ENCODE measurements around the gene FBXO40. TPM values are rescaled to one million over a fixed set of nuclear protein-coding genes. Genes with fewer than 3 reads are reported as not detected.
A peak's percentile ranks its signal among the peaks of the same experiment; 100 is the strongest.
"Not testable (repeated sequence)": the region's sequence is repeated elsewhere in the genome, so short reads cannot be mapped to it uniquely, and the experiment has no call there.

FBXO40 gene
- total and polyA plus RNA-seq, 5 experiments from 2014 or later: 0.05 to 0.07 TPM; not detected in 3

DNA sequence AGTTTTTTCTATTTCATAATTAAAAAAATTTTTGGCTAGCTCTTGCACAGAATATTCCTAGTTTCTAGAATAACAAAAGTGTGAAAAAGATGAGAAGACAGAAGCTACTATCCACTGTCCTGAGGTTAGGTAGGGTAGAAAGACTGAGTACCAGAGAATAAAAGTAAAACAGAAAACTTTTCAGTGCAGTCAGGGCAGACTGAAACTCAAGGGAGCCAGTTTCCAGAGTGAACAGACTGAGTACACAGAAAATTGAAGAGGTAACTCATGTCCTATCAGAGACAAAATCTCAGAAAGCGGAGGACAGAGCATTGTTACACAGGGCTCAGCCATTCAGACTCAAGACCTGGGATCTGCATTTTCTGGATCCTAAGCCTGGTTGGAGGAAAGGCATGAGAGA lies 8.8 kb upstream of the FBXO40 start:
- no peak for DNase-seq
- Mint-ChIP-seq H3K4me1 (no peaks in the 10 kb centered on the region), H3K9me3 (no peaks in the 10 kb centered on the region), H3K36me3 (no peaks in the 10 kb centered on the region), H3K27me3 (peaks cover 0 to 32% (median 14%) of the 10 kb centered on the region in 5 donors), H3K27ac (no peak overlapping the region), H3K4me3 (no peak overlapping the region)
- no peak for ATAC-seq
- POLR2A ChIA-PET: no interaction called here

GRCh38 chr3:121593806-121594205 lies 627 bp downstream of the FBXO40 start:
- H3K4me1 Mint-ChIP-seq, H3K27ac Mint-ChIP-seq, H3K9me3 Mint-ChIP-seq, H3K4me3 Mint-ChIP-seq, H3K27me3 Mint-ChIP-seq, H3K36me3 Mint-ChIP-seq, DNase-seq, ATAC-seq, POLR2A ChIA-PET: not testable (repeated sequence)

- Mint-ChIP-seq H3K27ac (no peak overlapping the region), H3K4me3 (no peak overlapping the region), H3K27me3 (peaks cover 0 to 4% (median 0%) of the 10 kb centered on the region in 5 donors), H3K4me1 (no peaks in the 10 kb centered on the region), H3K36me3 (no peaks in the 10 kb centered on the region), H3K9me3 (no peaks in the 10 kb centered on the region)
- ATAC-seq (no peak), DNase-seq (no peak)
- POLR2A ChIA-PET: interaction anchor here (0.6 kb wide), 1 partner anchor 38 kb away, joined by 5 read pairs; no protein-coding TSS in a partner anchor
Observed at GRCh38 chr3:121594850-121595249, 1.7 kb downstream of the FBXO40 start.

DNA sequence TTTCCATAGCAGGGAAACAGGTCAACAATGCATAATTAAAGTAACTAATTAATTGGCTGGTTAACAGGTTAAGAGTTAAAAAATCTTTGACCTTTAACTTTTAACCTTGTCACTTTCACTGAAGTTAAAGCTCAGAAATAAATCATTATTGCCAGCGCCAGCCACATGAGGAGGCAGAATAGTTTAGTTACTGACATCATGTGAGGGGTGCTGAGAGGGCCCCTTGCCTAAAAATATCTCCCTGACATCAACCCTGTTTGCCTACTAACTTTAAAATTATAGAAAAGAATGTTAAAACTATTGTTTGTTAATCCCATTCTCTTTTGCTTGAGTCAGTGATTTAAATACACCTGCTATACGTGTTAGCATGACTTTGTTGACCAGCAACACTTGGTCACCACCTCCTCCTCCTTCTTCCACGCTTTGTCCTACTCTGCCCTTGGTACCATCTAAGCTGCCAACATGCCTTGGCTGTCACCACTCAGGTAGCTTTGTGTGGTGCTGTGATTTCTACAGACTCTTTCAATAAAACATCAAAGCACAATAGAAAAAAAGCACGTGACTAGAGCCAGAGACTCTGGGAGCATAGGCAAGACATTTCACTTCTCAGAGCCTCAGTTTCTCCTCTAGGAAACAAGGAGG lies 2.7 kb downstream of the FBXO40 start:
- no peak for DNase-seq
- Mint-ChIP-seq H3K27ac (no peak overlapping the region), H3K9me3 (no peaks in the 10 kb centered on the region), H3K27me3 (peaks cover 0 to 4% (median 0%) of the 10 kb centered on the region in 5 donors), H3K36me3 (no peaks in the 10 kb centered on the region), H3K4me3 (no peak overlapping the region), H3K4me1 (no peaks in the 10 kb centered on the region)
- ATAC-seq: no peak
- POLR2A ChIA-PET: no interaction called here

GRCh38 chr3:121598564-121598963 lies 5.4 kb downstream of the FBXO40 start:
- Mint-ChIP-seq H3K9me3 (no peaks in the 10 kb centered on the region), H3K27me3 (no peaks in the 10 kb centered on the region), H3K4me3 (no peak overlapping the region), H3K36me3 (no peaks in the 10 kb centered on the region), H3K27ac (no peak overlapping the region), H3K4me1 (no peaks in the 10 kb centered on the region)
- ATAC-seq (no peak), DNase-seq (no peak)
- POLR2A ChIA-PET: no interaction called here

GRCh38 chr3:121599900-121600299 lies 6.7 kb downstream of the FBXO40 start:
- DNase-seq, H3K4me1 Mint-ChIP-seq, H3K36me3 Mint-ChIP-seq, H3K27me3 Mint-ChIP-seq, H3K9me3 Mint-ChIP-seq, ATAC-seq, POLR2A ChIA-PET, H3K4me3 Mint-ChIP-seq, H3K27ac Mint-ChIP-seq: not testable (repeated sequence)

DNA sequence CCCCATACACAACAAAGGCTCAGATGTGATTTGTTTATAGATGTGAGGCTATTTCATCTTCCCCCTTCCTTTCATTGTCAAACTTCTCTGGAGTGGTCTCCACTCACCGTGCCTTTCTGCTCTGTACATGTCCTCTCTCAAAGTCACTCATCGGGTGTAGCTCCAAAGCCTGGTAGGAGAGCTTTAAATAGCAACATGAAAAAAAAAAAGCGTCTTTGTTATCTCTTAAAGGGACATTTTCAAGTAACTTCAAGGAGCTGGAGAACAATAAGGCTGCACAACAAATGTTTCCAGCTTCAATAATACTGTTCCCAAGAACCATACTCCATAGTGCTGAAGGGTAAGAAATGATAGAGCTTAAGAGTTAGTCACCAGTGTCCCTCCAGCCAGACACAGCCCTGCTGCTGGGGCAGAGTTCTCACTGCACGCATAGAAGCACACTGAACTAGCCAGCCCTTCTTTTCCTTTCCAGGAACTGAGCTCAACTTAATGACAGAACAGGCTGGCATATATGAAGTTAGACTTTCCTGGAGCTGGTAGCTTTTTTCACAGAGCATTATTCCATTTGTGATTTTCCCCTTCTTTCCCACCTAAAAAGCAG lies 8.1 kb downstream of the FBXO40 start:
- POLR2A ChIA-PET: no interaction called here
- ATAC-seq (no peak), DNase-seq (no peak)
- H3K4me3 Mint-ChIP-seq: no peak overlapping the region
- H3K27me3 Mint-ChIP-seq: no peaks in the 10 kb centered on the region
- H3K9me3 Mint-ChIP-seq: no peaks in the 10 kb centered on the region
- H3K36me3 Mint-ChIP-seq: no peaks in the 10 kb centered on the region
- H3K4me1 Mint-ChIP-seq: no peaks in the 10 kb centered on the region
- no peak overlapping the region for H3K27ac Mint-ChIP-seq

GRCh38 chr3:121604759-121605158 lies 11.6 kb downstream of the FBXO40 start:
- POLR2A ChIA-PET: no interaction called here
- H3K4me3 Mint-ChIP-seq: no peak overlapping the region
- H3K9me3 Mint-ChIP-seq: no peaks in the 10 kb centered on the region
- DNase-seq (no peak), ATAC-seq (no peak)
- H3K27ac Mint-ChIP-seq: no peak overlapping the region
- no peaks in the 10 kb centered on the region for H3K36me3 Mint-ChIP-seq
- H3K4me1 Mint-ChIP-seq: no peaks in the 10 kb centered on the region
- H3K27me3 Mint-ChIP-seq: no peaks in the 10 kb centered on the region

DNA sequence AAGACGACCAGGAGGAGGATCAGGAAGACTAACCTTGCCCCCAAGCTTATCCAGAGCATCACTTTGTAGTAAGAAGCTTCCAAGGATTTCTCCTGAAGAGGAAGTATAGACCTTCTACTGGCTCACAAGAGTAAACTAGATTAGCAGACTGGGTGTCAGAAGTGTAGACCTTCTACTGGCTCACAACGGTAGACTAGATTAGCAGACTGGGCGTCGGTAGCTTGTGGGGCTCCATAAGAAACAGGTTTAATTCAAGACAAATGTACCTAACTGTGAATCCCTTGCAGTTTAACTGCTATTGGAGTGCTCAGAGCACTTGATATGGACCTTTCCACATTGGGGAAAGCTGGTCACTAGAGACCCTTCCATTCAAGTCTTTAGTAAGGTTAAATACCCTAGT lies 12.9 kb downstream of the FBXO40 start:
- Mint-ChIP-seq H3K4me1 (no peaks in the 10 kb centered on the region), H3K9me3 (no peaks in the 10 kb centered on the region), H3K27ac (no peak overlapping the region), H3K27me3 (no peaks in the 10 kb centered on the region), H3K36me3 (no peaks in the 10 kb centered on the region), H3K4me3 (no peak overlapping the region)
- POLR2A ChIA-PET: no interaction called here
- DNase-seq (no peak), ATAC-seq (no peak)

DNA sequence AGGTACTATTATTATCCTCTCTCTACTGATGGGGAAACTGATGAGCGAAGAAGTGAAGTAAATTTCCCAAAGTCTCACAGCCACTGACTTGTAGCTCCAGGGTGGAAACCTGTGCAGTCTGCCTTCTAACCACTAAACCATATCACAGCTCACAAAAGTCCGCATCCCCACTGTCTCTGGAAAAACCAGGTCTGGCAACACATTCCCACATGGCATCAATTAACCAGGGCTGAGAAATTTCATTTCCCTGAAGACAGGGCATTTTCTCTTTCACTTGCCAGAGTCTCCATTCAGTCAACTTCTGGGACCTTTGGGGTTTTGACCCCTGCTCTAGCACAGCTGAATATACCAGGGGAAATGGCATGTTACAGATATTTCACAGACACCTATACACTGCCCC lies 26.5 kb downstream of the FBXO40 start:
- Mint-ChIP-seq H3K27ac (no peak overlapping the region), H3K4me3 (no peak overlapping the region), H3K27me3 (peaks cover 0 to 11% (median 4%) of the 10 kb centered on the region in 5 donors), H3K36me3 (no peaks in the 10 kb centered on the region), H3K9me3 (no peaks in the 10 kb centered on the region), H3K4me1 (peaks cover 0 to 3% (median 0%) of the 10 kb centered on the region in 4 donors)
- ATAC-seq (no peak), DNase-seq (no peak)
- POLR2A ChIA-PET: no interaction called here

GRCh38 chr3:121621491-121621890 lies 28.3 kb downstream of the FBXO40 start:
- POLR2A ChIA-PET: no interaction called here

GRCh38 chr3:121624147-121624899 lies 31.1 kb downstream of the FBXO40 start:
- H3K27me3 Mint-ChIP-seq: peaks cover 0 to 11% (median 4%) of the 10 kb centered on the region in 5 donors
- POLR2A ChIA-PET: no interaction called here
- peaks cover 0 to 3% (median 0%) of the 10 kb centered on the region in 4 donors for H3K4me1 Mint-ChIP-seq
- no peaks in the 10 kb centered on the region for H3K9me3 Mint-ChIP-seq
- no peak overlapping the region for H3K27ac Mint-ChIP-seq
- ATAC-seq (no peak), DNase-seq (no peak)
- H3K4me3 Mint-ChIP-seq: no peak overlapping the region
- H3K36me3 Mint-ChIP-seq: peaks cover 0 to 5% (median 3%) of the 10 kb centered on the region in 3 donors

More at GRCh38 chr3:121621491-121621890, 28.3 kb downstream of the FBXO40 start:
- Mint-ChIP-seq H3K36me3 (no peaks in the 10 kb centered on the region), H3K4me3 (no peak overlapping the region), H3K27ac (no peak overlapping the region), H3K4me1 (peaks cover 0 to 3% (median 0%) of the 10 kb centered on the region in 4 donors), H3K27me3 (peaks cover 0 to 11% (median 4%) of the 10 kb centered on the region in 5 donors), H3K9me3 (no peaks in the 10 kb centered on the region)
- ATAC-seq (no peak), DNase-seq (no peak)

- H3K36me3 Mint-ChIP-seq: peaks cover 4 to 24% (median 11%) of the 10 kb centered on the region in 3 donors
- peaks cover 0 to 9% (median 4%) of the 10 kb centered on the region in 5 donors for H3K27me3 Mint-ChIP-seq
- no peaks in the 10 kb centered on the region for H3K9me3 Mint-ChIP-seq
- DNase-seq (no peak), ATAC-seq (no peak)
- H3K4me3 Mint-ChIP-seq: no peak overlapping the region
- H3K27ac Mint-ChIP-seq: peak overlapping the region in 3 of 10 donors; percentile 7 to 79 (median 57)
- H3K4me1 Mint-ChIP-seq: peaks cover 0 to 8% (median 0%) of the 10 kb centered on the region in 4 donors
- POLR2A ChIA-PET: interaction anchor here (0.5 kb wide), 1 partner anchor 11 kb away, joined by 3 read pairs; no protein-coding TSS in a partner anchor
Observed at GRCh38 chr3:121626495-121626894, 33.3 kb downstream of the FBXO40 start.
